HCT116 (cell line): Measurements from ENCODE around the gene PRODH. TPM values are rescaled to one million over a fixed set of nuclear protein-coding genes. Genes with fewer than 3 reads are reported as not detected.
"Not testable (repeated sequence)": the region's sequence is repeated elsewhere in the genome, so short reads cannot be mapped to it uniquely, and the experiment has no call there.

Experiments used
- ATAC-seq: fragments of 200-7000 bp; cut with Tn5 transposase; 2 replicates; pipeline ENCODE4 v1.9.1; 2020; ENCODE audit warnings: mild to moderate bottlenecking, moderate library complexity
- BruUV-seq: library from RNA; stranded (reverse); fragments of 400-500 nt; replicated peaks from 2 replicates; lab custom pipeline; 2021; lab: Mats Ljungman, UMichigan
- CTCF ChIA-PET: fragments of 300-600 bp; sonication (Branson Sonifier 250); formaldehyde crosslinking; loops from one replicate; lab custom pipeline; 2021; ENCODE audit warnings: antibody characterized with exemption; lab: Charles Lee
- POLR2A ChIA-PET: fragments of 300-600, 350-600 bp; sonication (Branson Sonifier 250); formaldehyde crosslinking; loops from one replicate; lab custom pipeline; 2021; ENCODE audit warnings: antibody characterized with exemption; lab: Charles Lee
- RAD21 ChIA-PET, 2 experiments: fragments of 300-600 bp; sonication (Branson Sonifier 250); formaldehyde crosslinking; loops; one replicate each; lab custom pipeline; 2023; ENCODE audit warnings: low total read pairs in 2 of 2; ENCODE audit not compliant: uncharacterized antibody in 2 of 2, unreplicated experiment in 2 of 2, low non-redundant PET in 1 of 2; lab: Charles Lee
- DNase-seq: peaks from one replicate; pipeline ENCODE4 v3.0.0-alpha.2; 2010; ENCODE audit warnings: low read depth, low spot score
- H2AFZ ChIP-seq: fragments of 200-600 bp; shearing (Covaris generic), sonication (generic); 2 replicates; pipeline ENCODE4 v1.6.1; 2017; ENCODE audit warnings: low read depth, mixed run types, mixed read lengths, antibody characterized with exemption, low read length; ENCODE audit not compliant: poor library complexity, severe bottlenecking
- H3K27ac ChIP-seq: 2 replicates; pipeline ENCODE4 v1.5.1; 2012; ENCODE audit warnings: low read depth, low read length
- H3K27me3 ChIP-seq: fragments of 200-600 bp; sonication (generic); 2 replicates; pipeline ENCODE4 v1.6.1; 2016; ENCODE audit warnings: mixed run types, low read length, mixed read lengths; ENCODE audit not compliant: insufficient read depth
- H3K36me3 ChIP-seq, 2 experiments: fragments of 200-500 bp in 1 of 2; fragments of 200-600 bp in 1 of 2; sonication (Bioruptor generic) in 1 of 2; sonication (generic) in 1 of 2; 2 replicates each; pipeline versions ENCODE4 v1.5.1 to v1.6.1; 2014 to 2016; ENCODE audit warnings: low read length in 2 of 2, inconsistent platforms in 1 of 2, mixed read lengths in 1 of 2, mixed run types in 1 of 2; ENCODE audit not compliant: insufficient read depth in 2 of 2, control insufficient read depth in 1 of 2
- H3K4me1 ChIP-seq, 2 experiments: fragments of 200-600 bp in 1 of 2; sonication (generic) in 1 of 2; 2 replicates each; pipeline versions ENCODE4 v1.5.1 to v1.6.1; 2012 to 2017; ENCODE audit warnings: low read length in 2 of 2, inconsistent platforms in 1 of 2, mild to moderate bottlenecking in 1 of 2, mixed read lengths in 1 of 2, mixed run types in 1 of 2, moderate library complexity in 1 of 2; ENCODE audit not compliant: insufficient read depth in 2 of 2, control insufficient read depth in 1 of 2
- H3K4me2 ChIP-seq: fragments of 200-600 bp; sonication (generic); 2 replicates; pipeline ENCODE4 v1.6.1; 2017; ENCODE audit warnings: mixed run types, low read length, mixed read lengths
- H3K4me3 ChIP-seq, 2 experiments: fragments of 200-600 bp in 1 of 2; sonication (generic) in 1 of 2; replicated peaks in 1 of 2; 2 replicates each; pipeline ENCODE4 v1.5.1; 2011 to 2016; ENCODE audit warnings: low read length in 2 of 2, control low read depth in 1 of 2, low read depth in 1 of 2, mild to moderate bottlenecking in 1 of 2, mixed read lengths in 1 of 2, mixed run types in 1 of 2
- H3K79me2 ChIP-seq: fragments of 200-600 bp; sonication (generic); 2 replicates; pipeline ENCODE4 v1.6.1; 2017; ENCODE audit warnings: mild to moderate bottlenecking, mixed run types, low read length, moderate library complexity, mixed read lengths; ENCODE audit not compliant: insufficient read depth
- H3K9ac ChIP-seq: fragments of 200-600 bp; sonication (generic); 2 replicates; pipeline ENCODE4 v1.6.1; 2016; ENCODE audit warnings: low read length, mixed read lengths
- H3K9me2 ChIP-seq: fragments of 200-600 bp; sonication (generic), shearing (Covaris generic); 2 replicates; pipeline ENCODE4 v1.6.1; 2017; ENCODE audit warnings: mixed run types, mild to moderate bottlenecking, moderate library complexity; ENCODE audit not compliant: insufficient read depth
- H3K9me3 ChIP-seq, 2 experiments: fragments of 200-500 bp in 1 of 2; fragments of 200-600 bp in 1 of 2; sonication (Bioruptor generic) in 1 of 2; sonication (generic) in 1 of 2; 2 replicates each; pipeline ENCODE4 v1.6.1; 2014 to 2017; ENCODE audit warnings: low read length in 2 of 2, mixed read lengths in 2 of 2, inconsistent platforms in 1 of 2, low read depth in 1 of 2, mild to moderate bottlenecking in 1 of 2, mixed run types in 1 of 2, moderate library complexity in 1 of 2; ENCODE audit not compliant: control insufficient read depth in 1 of 2, insufficient read depth in 1 of 2
- H4K20me1 ChIP-seq: fragments of 200-600 bp; sonication (generic), shearing (Covaris generic); 2 replicates; pipeline ENCODE4 v1.6.1; 2017; ENCODE audit warnings: mixed run types, mild to moderate bottlenecking, moderate library complexity; ENCODE audit not compliant: insufficient read depth
- CBX3 ChIP-seq: IDR thresholded peaks from 2 replicates; pipeline ENCODE4 v1.6.1; 2012; ENCODE audit warnings: low read depth
- EZH2phosphoT487 ChIP-seq: fragments of 200-600 bp; IDR thresholded peaks from 2 replicates; pipeline ENCODE4 v1.6.1; 2018; ENCODE audit warnings: antibody characterized with exemption, borderline replicate concordance
- POLR2A ChIP-seq: IDR thresholded peaks from 2 replicates; pipeline ENCODE4 v1.7.0; 2011; ENCODE audit warnings: borderline replicate concordance; ENCODE audit not compliant: insufficient read depth, insufficient read length; ENCODE audit errors: extremely low read depth
- REST ChIP-seq: IDR thresholded peaks from 2 replicates; pipeline ENCODE4 v1.6.1; 2012; ENCODE audit warnings: low read depth
- YY1 ChIP-seq: IDR thresholded peaks from 2 replicates; pipeline ENCODE4 v1.6.1; 2011; ENCODE audit warnings: low read length, low read depth, moderate library complexity, mild to moderate bottlenecking; ENCODE audit not compliant: insufficient replicate concordance; ENCODE audit errors: extremely low read depth
- ZBTB33 ChIP-seq: IDR thresholded peaks from 2 replicates; pipeline ENCODE4 v1.6.1; 2011; ENCODE audit warnings: mild to moderate bottlenecking, low read length, moderate library complexity; ENCODE audit not compliant: insufficient replicate concordance; ENCODE audit errors: extremely low read depth
- ZFX ChIP-seq: fragments of 450-650 bp; IDR thresholded peaks from 2 replicates; pipeline ENCODE4 v1.6.1; 2017
- intact Hi-C: fragments of 100-400 bp; cut with micrococcal nuclease; formaldehyde crosslinking; loops from 2 replicates; pipeline ENCODE4 v1.10.0; 2022
- total RNA-seq: library from RNA; stranded (reverse); gene quantifications from one replicate; pipeline ENCODE4 v1.2.1, GENCODE V29; 2021; ENCODE audit not compliant: unreplicated experiment

The PRODH gene
- total RNA-seq, 1 experiment from 2014 or later: 3.2 TPM

- TF ChIP-seq ZFX (no peak), POLR2A (no peak), CBX3 (no peak), REST (no peak), YY1 (no peak), EZH2phosphoT487 (no peak), ZBTB33 (no peak)
- ATAC-seq: no peak
- Histone ChIP-seq H3K79me2 (no peaks in the 10 kb centered on the region), H3K4me1 (peaks cover 0 to 7% of the 10 kb centered on the region in 2 experiments; a peak in 1 of 4 replicates), H3K36me3 (no peaks in the 10 kb centered on the region), H2AFZ (no peak overlapping the region), H3K9me2 (no peaks in the 10 kb centered on the region), H3K27ac (no peak overlapping the region), H3K9ac (no peak overlapping the region), H3K4me2 (no peak overlapping the region), H3K27me3 (no peaks in the 10 kb centered on the region), H3K4me3 (no peak overlapping the region), H4K20me1 (no peaks in the 10 kb centered on the region), H3K9me3 (no peaks in the 10 kb centered on the region)
- DNase-seq: no peak
- ChIA-PET RAD21 (no interaction called here), POLR2A (no interaction called here), CTCF (no interaction called here)
- BruUV-seq: no TSS peak
- intact Hi-C loops: no loop called here
Observed at GRCh38 chr22:18973264-18974031, 37.4 kb upstream of the PRODH start.

GRCh38 chr22:18972591-18972990 is 36.5 kb upstream of the PRODH start:
- H3K9ac ChIP-seq, H3K36me3 ChIP-seq, H3K27me3 ChIP-seq, H3K79me2 ChIP-seq, H3K4me2 ChIP-seq, H4K20me1 ChIP-seq, BruUV-seq, H3K4me3 ChIP-seq, RAD21 ChIA-PET, intact Hi-C loops, H2AFZ ChIP-seq, ATAC-seq, H3K9me2 ChIP-seq, H3K4me1 ChIP-seq, DNase-seq, H3K9me3 ChIP-seq, POLR2A ChIA-PET, H3K27ac ChIP-seq, CTCF ChIA-PET: not testable (repeated sequence)

GRCh38 chr22:18972029-18972428 is 35.9 kb upstream of the PRODH start:
- H3K27me3 ChIP-seq, H3K4me2 ChIP-seq, H3K9me3 ChIP-seq, H3K36me3 ChIP-seq, H3K9me2 ChIP-seq, DNase-seq, POLR2A ChIA-PET, ATAC-seq, H3K27ac ChIP-seq, CTCF ChIA-PET, H3K4me1 ChIP-seq, H3K9ac ChIP-seq, H3K4me3 ChIP-seq, H3K79me2 ChIP-seq, H4K20me1 ChIP-seq, RAD21 ChIA-PET, intact Hi-C loops, BruUV-seq, H2AFZ ChIP-seq: not testable (repeated sequence)
